K562 (cell line): Measurements from ENCODE around the gene ARL16. TPM values are rescaled to one million over a fixed set of nuclear protein-coding genes. Genes with fewer than 3 reads are reported as not detected.

ENCODE experiments used
- GATA2 ChIP-seq: sonication (generic); formaldehyde crosslinking; IDR thresholded peaks from 2 replicates; pipeline ENCODE4 v1.4.0; 2020; ENCODE audit warnings: mild to moderate bottlenecking, missing genetic modification reagents
- POLR2A ChIP-seq: fragments of 450-650 bp; conservative IDR thresholded peaks from 2 replicates; pipeline ENCODE4 v1.6.1; 2016
- ZBTB40 ChIP-seq, 2 experiments: fragments of 450-650 bp in 1 of 2; sonication (generic) in 1 of 2; formaldehyde crosslinking in 1 of 2; IDR thresholded peaks; 2 replicates each; pipeline versions ENCODE4 v1.7.1 to v1.9.0; 2016 to 2022; ENCODE audit warnings: inconsistent platforms in 1 of 2, mild to moderate bottlenecking in 1 of 2, missing genetic modification reagents in 1 of 2
- ZBTB9 ChIP-seq: fragments of 450-650 bp; formaldehyde crosslinking; IDR thresholded peaks from 2 replicates; pipeline ENCODE4 v1.4.0; 2020; ENCODE audit warnings: mild to moderate bottlenecking, moderate library complexity
- ZNF253 ChIP-seq: fragments of 250-450 bp; sonication (Bioruptor Pico); conservative IDR thresholded peaks from 2 replicates; pipeline ENCODE4 v1.6.1; 2021; ENCODE audit warnings: mild to moderate bottlenecking
- ZNF274 ChIP-seq: IDR thresholded peaks from 2 replicates; pipeline ENCODE4 v1.6.1; 2011; ENCODE audit warnings: low read depth, mild to moderate bottlenecking, low read length, moderate library complexity, borderline replicate concordance
- polyA plus RNA-seq, 8 experiments: library from polyadenylated mRNA; depleted of rRNA in 4 of 8; stranded (reverse) in 5 of 8; unstranded in 3 of 8; fragments of >200 nt; fragmentation: Nextera tagmentation in 2 of 8; fragmentation: Illumina TruSeq in 1 of 8; extraction: Ambion mirVana in 2 of 8; extraction: Trizol in 1 of 8; gene quantifications; 2 replicates each; pipeline versions ENCODE4 v1.2.1 to v1.2.3, GENCODE V29; 2011 to 2014; ENCODE audit warnings: inconsistent platforms in 1 of 8, missing spikeins in 1 of 8
- total RNA-seq, 7 experiments: library from RNA; depleted of rRNA in 6 of 7; stranded (reverse); fragments of >200 nt in 6 of 7; fragmentation: Illumina TruSeq in 2 of 7; extraction: Trizol in 2 of 7; gene quantifications; 2 replicates each; pipeline versions ENCODE4 v1.2.1 to v1.2.3, GENCODE V29; 2011 to 2021; ENCODE audit warnings: low replicate concordance in 1 of 7
- TF ChIP-seq, protein P1 (sequence below): fragments of 250-450 bp; sonication (Bioruptor Pico); IDR thresholded peaks from 2 replicates; pipeline ENCODE4 v1.5.0; 2021

ARL16 gene
- total and polyA plus RNA-seq, 9 of the 15 experiments (the other 6 are each of a cell fraction or from before 2014, with no cell fraction given), result 5.4 to 32.4 (median 22.6) TPM

DNA sequence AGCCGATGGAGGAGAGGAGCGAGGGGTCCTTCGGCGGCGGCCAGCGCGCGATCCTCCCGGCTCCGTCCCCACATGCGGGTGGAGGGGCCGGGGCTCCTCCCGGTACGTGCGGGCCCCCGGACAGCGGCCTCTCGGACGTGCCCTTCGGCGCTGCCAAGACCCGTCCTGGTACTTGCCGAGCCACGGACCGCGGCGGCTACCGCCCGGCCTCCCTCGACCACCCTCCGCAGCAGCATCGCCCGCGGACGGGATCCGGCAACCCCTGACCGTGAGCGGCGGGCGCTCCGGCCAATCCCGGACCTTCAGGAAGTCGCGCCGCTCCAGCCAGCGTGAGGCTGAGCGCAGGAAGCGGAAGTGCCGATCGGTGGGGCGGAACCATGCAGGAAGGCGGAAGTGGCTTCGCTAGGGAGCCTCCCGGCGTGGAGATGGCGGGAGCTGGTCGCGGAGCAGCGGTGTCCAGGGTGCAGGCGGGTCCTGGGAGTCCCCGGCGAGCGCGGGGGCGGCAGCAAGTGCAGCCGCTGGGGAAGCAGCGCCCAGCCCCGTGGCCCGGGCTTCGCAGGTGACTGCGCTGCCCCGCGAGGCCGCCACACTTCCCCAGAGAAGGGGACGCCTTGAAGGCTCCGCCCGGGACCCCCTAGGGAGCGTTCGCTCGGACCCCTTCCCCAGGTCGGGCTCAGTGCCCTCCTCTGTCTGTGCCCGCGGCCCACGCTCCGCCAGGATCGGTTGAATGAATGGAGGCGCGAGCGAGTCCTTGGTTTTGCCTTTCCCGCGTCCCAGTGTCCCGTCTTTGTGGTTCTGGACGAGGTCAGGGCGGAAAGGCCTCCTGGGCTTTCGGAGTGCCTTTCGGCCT is 17.0 kb downstream of the ARL16 start, which contains the start of the genes CCDC137 and OXLD1 (continued):
- TF ChIP-seq ZBTB9 (no peak; the same call in none of the 2 replicates), GATA2 (CRISPR knock-in tag) (no peak), POLR2A (peak; percentile 95), ZNF274 (no peak), ZBTB40 (IDR thresholded peaks at IDR 0.05) (peak; percentile 99), ZBTB40 (CRISPR knock-in tag; IDR thresholded peaks at IDR 0.05) (no peak), ZNF253 (CRISPR knock-in tag) (no peak)
- TF ChIP-seq, protein P1, sequence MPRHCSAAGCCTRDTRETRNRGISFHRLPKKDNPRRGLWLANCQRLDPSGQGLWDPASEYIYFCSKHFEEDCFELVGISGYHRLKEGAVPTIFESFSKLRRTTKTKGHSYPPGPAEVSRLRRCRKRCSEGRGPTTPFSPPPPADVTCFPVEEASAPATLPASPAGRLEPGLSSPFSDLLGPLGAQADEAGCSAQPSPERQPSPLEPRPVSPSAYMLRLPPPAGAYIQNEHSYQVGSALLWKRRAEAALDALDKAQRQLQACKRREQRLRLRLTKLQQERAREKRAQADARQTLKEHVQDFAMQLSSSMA, result 0 out of 2 replicates have a peak, but pooled peaks have one; percentile 52
